CD4-positive, alpha-beta T cell treated with Interleukin-6 at 100 ng/mL for 8 hours (primary cell): ENCODE data around the gene WDR82.
A peak's percentile ranks its signal among the peaks of the same experiment; 100 is the strongest.

Source experiments
- DNase-seq: peaks from one replicate; pipeline ENCODE4 v3.0.0-alpha.2; 2020; ENCODE audit warnings: mixed read lengths, low spot score

Gene WDR82

GRCh38 chr3:52256622-52257021 lies 21.8 kb downstream of the WDR82 start:
- DNase-seq: no peak

- DNase-seq: no peak
Measured at GRCh38 chr3:52256159-52256558, 22.3 kb downstream of the WDR82 start.

- no peak for DNase-seq
Measured at GRCh38 chr3:52254608-52255007, 23.8 kb downstream of the WDR82 start.

- DNase-seq: peak; percentile 91
Measured at GRCh38 chr3:52253314-52254304, 24.8 kb downstream of the WDR82 start.

GRCh38 chr3:52250122-52250521 lies 28.3 kb downstream of the WDR82 start:
- DNase-seq: no peak

- DNase-seq: no peak
Measured at GRCh38 chr3:52249683-52250082, 28.8 kb downstream of the WDR82 start.

GRCh38 chr3:52248816-52249547 lies 29.5 kb downstream of the WDR82 start:
- DNase-seq: no peak

GRCh38 chr3:52248165-52248541 lies 30.3 kb downstream of the WDR82 start:
- DNase-seq: no peak

GRCh38 chr3:52247409-52248164 lies 30.9 kb downstream of the WDR82 start:
- no peak for DNase-seq

GRCh38 chr3:52246728-52247408 lies 31.6 kb downstream of the WDR82 start:
- DNase-seq: no peak

- no peak for DNase-seq
Measured at GRCh38 chr3:52246264-52246620, 32.2 kb downstream of the WDR82 start.

GRCh38 chr3:52245322-52246263 lies 32.9 kb downstream of the WDR82 start, which contains the start of gene PPM1M:
PPM1M (plus strand) TSS chr3:52245759; CDS start chr3:52245825, 66 bp downstream.
- DNase-seq: peak; percentile 65

- DNase-seq: no peak
Measured at GRCh38 chr3:52243791-52244628, 34.4 kb downstream of the WDR82 start.

GRCh38 chr3:52242039-52242438 lies 36.4 kb downstream of the WDR82 start:
- no peak for DNase-seq

GRCh38 chr3:52240886-52241370 lies 37.5 kb downstream of the WDR82 start:
- DNase-seq: no peak

- DNase-seq: peak; percentile 62
Measured at GRCh38 chr3:52240059-52240885, 38.2 kb downstream of the WDR82 start.

- DNase-seq: peak; percentile 81
Measured at GRCh38 chr3:52238761-52239701, 39.4 kb downstream of the WDR82 start, which contains the start of gene TWF2. TWF2 (minus strand) TSS chr3:52239158; CDS start chr3:52239016, 142 bp downstream.
